Karpas-422 (cell line): Measurements from ENCODE around the gene CRMP1. TPM values are rescaled to one million over a fixed set of nuclear protein-coding genes. Genes with fewer than 3 reads are reported as not detected.

Experiments
- DNase-seq: peaks from one replicate; pipeline ENCODE4 v3.0.0-alpha.2; 2015
- H2AFZ ChIP-seq: fragments of 200-600 bp; sonication (generic); 2 replicates; pipeline ENCODE4 v1.6.1; 2014; ENCODE audit warnings: antibody characterized with exemption, low read length, mixed read lengths
- H3K27ac ChIP-seq: fragments of 200-600 bp; sonication (generic); 2 replicates; pipeline ENCODE4 v1.5.1; 2014; ENCODE audit warnings: mild to moderate bottlenecking, low read length, moderate library complexity
- H3K27me3 ChIP-seq: fragments of 200-600 bp; sonication (generic); 2 replicates; pipeline ENCODE4 v1.6.1; 2014; ENCODE audit warnings: low read length, mixed read lengths
- H3K36me3 ChIP-seq: fragments of 200-600 bp; sonication (generic); 2 replicates; pipeline ENCODE4 v1.6.1; 2014; ENCODE audit warnings: low read length, mixed read lengths; ENCODE audit not compliant: insufficient read depth
- H3K4me1 ChIP-seq: fragments of 200-600 bp; sonication (generic); 2 replicates; pipeline ENCODE4 v1.6.1; 2014; ENCODE audit warnings: mild to moderate bottlenecking, low read length, mixed read lengths
- H3K4me2 ChIP-seq: fragments of 200-600 bp; sonication (generic); 2 replicates; pipeline ENCODE4 v1.6.1; 2014; ENCODE audit warnings: low read length, low read depth, mild to moderate bottlenecking; ENCODE audit not compliant: poor library complexity, severe bottlenecking
- H3K4me3 ChIP-seq: fragments of 200-600 bp; sonication (generic); 2 replicates; pipeline ENCODE4 v1.5.1; 2014; ENCODE audit warnings: mild to moderate bottlenecking, antibody characterized with exemption, low read length, mixed read lengths
- H3K79me2 ChIP-seq: fragments of 200-600 bp; sonication (generic); 2 replicates; pipeline ENCODE4 v1.6.1; 2014; ENCODE audit warnings: mild to moderate bottlenecking, low read length, mixed read lengths
- H3K9ac ChIP-seq: fragments of 200-600 bp; sonication (generic); 2 replicates; pipeline ENCODE4 v1.6.0; 2014; ENCODE audit warnings: low read length
- H3K9me2 ChIP-seq: fragments of 200-600 bp; sonication (generic), shearing (Covaris generic); replicated peaks from 2 replicates; pipeline ENCODE4 v1.6.0; 2014; ENCODE audit warnings: mild to moderate bottlenecking, low read length, moderate library complexity; ENCODE audit not compliant: insufficient read depth
- H3K9me3 ChIP-seq: fragments of 300-700, 200-600 bp; sonication (generic); 2 replicates; pipeline ENCODE4 v1.6.1; 2014; ENCODE audit warnings: low read length, mixed read lengths
- H4K20me1 ChIP-seq: fragments of 200-600 bp; sonication (generic); 2 replicates; pipeline ENCODE4 v1.6.1; 2014; ENCODE audit warnings: mild to moderate bottlenecking, antibody characterized with exemption, low read length, low read depth; ENCODE audit not compliant: insufficient read depth
- total RNA-seq: library from RNA; depleted of rRNA; stranded (reverse); fragments of >200 nt; shearing (Covaris generic); gene quantifications from 2 replicates; pipeline ENCODE4 v1.2.3, GENCODE V29; 2014; ENCODE audit warnings: low replicate concordance

CRMP1 gene
- total RNA-seq, 1 experiment from 2014 or later, result 0.48 TPM

GRCh38 chr4:5870701-5871100 is 22.2 kb downstream of the CRMP1 start:
- Histone ChIP-seq H3K9me2 (no peaks in the 10 kb centered on the region), H3K27me3 (no peaks in the 10 kb centered on the region; the same call in 1 of the 2 replicates), H3K4me1 (peaks cover 22% of the 10 kb centered on the region), H3K4me3 (no peak overlapping the region), H4K20me1 (no peaks in the 10 kb centered on the region), H3K27ac (no peak overlapping the region), H3K9ac (no peak overlapping the region), H2AFZ (no peak overlapping the region), H3K36me3 (no peaks in the 10 kb centered on the region), H3K4me2 (no peak overlapping the region), H3K9me3 (peaks cover 4% of the 10 kb centered on the region), H3K79me2 (no peaks in the 10 kb centered on the region)
- peak; percentile 39 for DNase-seq

DNA sequence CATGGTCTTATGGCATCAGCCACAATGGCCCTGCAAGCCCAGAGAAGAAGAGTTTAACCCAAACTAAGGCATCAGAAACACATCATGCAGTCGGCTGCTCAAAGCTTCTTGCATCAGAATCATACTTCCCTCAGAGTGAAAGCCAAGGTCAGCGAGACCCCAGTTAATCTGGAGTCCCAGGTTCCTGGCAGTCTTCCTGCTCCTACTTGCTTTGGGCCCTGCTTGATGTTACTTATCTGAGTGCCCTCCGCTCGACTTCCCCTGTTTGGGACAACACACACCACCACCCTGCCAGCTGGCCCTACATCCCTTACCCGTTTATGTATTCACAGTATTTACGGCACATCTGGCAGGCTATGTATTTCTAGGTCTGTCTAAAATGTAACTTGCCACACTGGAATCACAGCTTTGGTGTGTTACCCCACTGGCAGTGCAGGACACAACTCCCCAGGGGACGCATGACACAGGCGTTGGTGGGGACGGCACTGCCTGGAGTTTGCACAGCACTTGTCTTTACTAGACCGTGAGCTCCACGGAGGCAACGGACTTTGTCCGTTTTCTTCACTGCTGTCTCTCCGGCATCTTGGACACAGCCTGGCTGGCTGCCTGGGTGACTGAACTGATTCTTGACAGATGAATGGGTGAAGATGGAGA is 22.8 kb downstream of the CRMP1 start:
- H3K4me2 ChIP-seq, result no peak overlapping the region
- no peak overlapping the region for H3K4me3 ChIP-seq
- H2AFZ ChIP-seq, result no peak overlapping the region
- no peaks in the 10 kb centered on the region; the same call in 1 of the 2 replicates for H3K27me3 ChIP-seq
- DNase-seq, result peak; percentile 37
- peaks cover 25% of the 10 kb centered on the region for H3K4me1 ChIP-seq
- H3K9me3 ChIP-seq, result peaks cover 4% of the 10 kb centered on the region
- H3K27ac ChIP-seq, result no peak overlapping the region
- no peaks in the 10 kb centered on the region for H3K79me2 ChIP-seq
- H3K9me2 ChIP-seq, result no peaks in the 10 kb centered on the region
- H3K9ac ChIP-seq, result no peak overlapping the region
- H3K36me3 ChIP-seq, result no peaks in the 10 kb centered on the region
- no peaks in the 10 kb centered on the region for H4K20me1 ChIP-seq

DNA sequence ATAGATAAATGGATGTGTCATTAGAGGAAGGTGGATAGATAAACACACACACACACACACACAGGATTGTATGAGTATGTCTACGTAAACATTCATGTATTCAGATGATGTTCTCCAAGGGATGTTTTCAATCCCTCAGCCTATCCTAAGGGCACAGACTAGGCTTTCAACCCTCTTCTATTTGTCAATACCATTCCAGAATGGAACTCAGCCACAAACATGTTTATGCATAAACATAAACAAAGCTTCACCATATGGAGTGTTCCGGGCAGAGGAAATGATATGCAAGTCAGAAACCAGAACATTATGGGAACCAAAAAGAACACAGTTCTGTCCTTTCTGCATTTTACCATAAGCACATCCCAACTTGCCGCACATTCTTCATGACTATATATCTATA is 25.0 kb downstream of the CRMP1 start:
- Histone ChIP-seq H3K79me2 (no peaks in the 10 kb centered on the region), H3K4me3 (no peak overlapping the region)

GRCh38 chr4:5866841-5867813 is 25.8 kb downstream of the CRMP1 start:
- Histone ChIP-seq H3K4me3 (no peak overlapping the region), H3K27ac (no peak overlapping the region), H4K20me1 (no peaks in the 10 kb centered on the region), H3K9me2 (no peaks in the 10 kb centered on the region), H3K79me2 (no peaks in the 10 kb centered on the region), H3K27me3 (no peaks in the 10 kb centered on the region), H3K4me1 (peaks cover 43% of the 10 kb centered on the region), H3K9ac (no peak overlapping the region), H3K36me3 (no peaks in the 10 kb centered on the region), H3K9me3 (no peaks in the 10 kb centered on the region), H3K4me2 (peak overlapping the region; percentile 47), H2AFZ (no peak overlapping the region)
- peak; percentile 36 for DNase-seq

More for the DNA sequence above, 25.0 kb downstream of the CRMP1 start:
- no peak overlapping the region for H3K9ac ChIP-seq
- H3K9me2 ChIP-seq, result no peaks in the 10 kb centered on the region
- no peaks in the 10 kb centered on the region; the same call in 1 of the 2 replicates for H3K27me3 ChIP-seq
- no peak overlapping the region for H2AFZ ChIP-seq
- H3K4me1 ChIP-seq, result peaks cover 42% of the 10 kb centered on the region
- no peaks in the 10 kb centered on the region for H4K20me1 ChIP-seq
- H3K4me2 ChIP-seq, result no peak overlapping the region
- no peaks in the 10 kb centered on the region for H3K36me3 ChIP-seq
- peaks cover 2% of the 10 kb centered on the region for H3K9me3 ChIP-seq
- H3K27ac ChIP-seq, result no peak overlapping the region
- no peak for DNase-seq

GRCh38 chr4:5865896-5866599 is 26.8 kb downstream of the CRMP1 start:
- H3K79me2 ChIP-seq, result no peaks in the 10 kb centered on the region
- no peak overlapping the region for H3K27ac ChIP-seq
- H3K27me3 ChIP-seq, result no peaks in the 10 kb centered on the region
- peak; percentile 70 for DNase-seq
- peak overlapping the region; percentile 22; the same call in 1 of the 2 replicates for H3K4me3 ChIP-seq
- no peaks in the 10 kb centered on the region for H3K9me2 ChIP-seq
- peak overlapping the region; percentile 47 for H3K4me2 ChIP-seq
- no peak overlapping the region; the same call in 1 of the 2 replicates for H2AFZ ChIP-seq
- H3K4me1 ChIP-seq, result peaks cover 54% of the 10 kb centered on the region
- H3K9me3 ChIP-seq, result no peaks in the 10 kb centered on the region
- no peaks in the 10 kb centered on the region for H4K20me1 ChIP-seq
- peak overlapping the region; percentile 32 for H3K9ac ChIP-seq
- no peaks in the 10 kb centered on the region for H3K36me3 ChIP-seq

GRCh38 chr4:5863461-5864113 is 29.3 kb downstream of the CRMP1 start:
- peak; percentile 83 for DNase-seq
- H3K4me2 ChIP-seq, result peak overlapping the region; percentile 45

DNA sequence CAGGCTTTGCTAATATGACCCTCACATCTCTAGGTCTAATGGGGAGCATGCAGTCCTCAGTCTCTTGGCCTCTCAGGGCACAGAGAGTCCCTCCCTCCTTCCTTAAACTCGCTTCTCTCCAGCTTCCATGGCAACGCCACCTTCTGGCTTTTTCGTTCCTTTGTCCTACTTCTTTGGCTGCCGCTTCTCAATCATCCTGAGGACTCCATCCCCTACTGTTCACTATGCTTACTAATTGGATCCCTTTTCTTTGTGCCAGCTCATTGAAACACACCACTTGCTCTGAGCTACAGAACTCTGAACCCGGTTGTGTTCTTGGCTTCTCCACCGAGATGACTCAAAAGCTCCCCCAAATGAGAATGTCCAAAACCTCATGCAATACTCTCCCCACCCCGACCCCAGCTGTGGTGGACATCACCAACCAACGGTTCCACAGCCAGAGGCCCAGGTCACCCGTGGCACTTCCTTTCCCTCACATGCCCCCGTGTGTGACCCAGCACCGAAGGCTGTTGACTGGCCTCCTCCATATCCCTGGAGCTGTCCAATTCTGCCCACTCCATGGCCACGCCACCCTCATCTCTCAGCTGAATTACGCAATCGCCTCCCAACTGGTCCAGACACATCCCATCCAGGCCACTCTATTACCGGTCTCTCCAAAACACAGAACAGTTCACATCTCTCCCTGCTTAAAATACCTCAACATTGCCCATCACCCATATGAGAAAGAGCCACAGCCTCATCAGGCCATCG is 34.7 kb downstream of the CRMP1 start:
- H3K4me1 ChIP-seq, result peaks cover 54% of the 10 kb centered on the region

More at GRCh38 chr4:5863461-5864113, 29.3 kb downstream of the CRMP1 start:
- Histone ChIP-seq H3K27me3 (no peaks in the 10 kb centered on the region), H4K20me1 (no peaks in the 10 kb centered on the region), H3K79me2 (no peaks in the 10 kb centered on the region), H2AFZ (no peak overlapping the region), H3K9ac (no peak overlapping the region), H3K27ac (no peak overlapping the region), H3K4me3 (no peak overlapping the region), H3K9me3 (no peaks in the 10 kb centered on the region; the same call in 1 of the 2 replicates), H3K9me2 (no peaks in the 10 kb centered on the region), H3K36me3 (no peaks in the 10 kb centered on the region), H3K4me1 (peaks cover 63% of the 10 kb centered on the region)

More for the DNA sequence above, 34.7 kb downstream of the CRMP1 start:
- H3K36me3 ChIP-seq, result no peaks in the 10 kb centered on the region
- no peaks in the 10 kb centered on the region for H3K79me2 ChIP-seq
- no peak for DNase-seq
- peak overlapping the region; percentile 35 for H3K4me2 ChIP-seq
- H3K4me3 ChIP-seq, result peak overlapping the region; percentile 6; the same call in 1 of the 2 replicates
- H3K27ac ChIP-seq, result no peak overlapping the region
- no peak overlapping the region for H2AFZ ChIP-seq
- no peak overlapping the region for H3K9ac ChIP-seq
- no peaks in the 10 kb centered on the region for H4K20me1 ChIP-seq
- no peaks in the 10 kb centered on the region; the same call in 1 of the 2 replicates for H3K27me3 ChIP-seq
- no peaks in the 10 kb centered on the region; the same call in 1 of the 2 replicates for H3K9me3 ChIP-seq
- no peaks in the 10 kb centered on the region for H3K9me2 ChIP-seq
